ENCODE measurements around the gene ARHGEF10L.

ARHGEF10L gene

DNA sequence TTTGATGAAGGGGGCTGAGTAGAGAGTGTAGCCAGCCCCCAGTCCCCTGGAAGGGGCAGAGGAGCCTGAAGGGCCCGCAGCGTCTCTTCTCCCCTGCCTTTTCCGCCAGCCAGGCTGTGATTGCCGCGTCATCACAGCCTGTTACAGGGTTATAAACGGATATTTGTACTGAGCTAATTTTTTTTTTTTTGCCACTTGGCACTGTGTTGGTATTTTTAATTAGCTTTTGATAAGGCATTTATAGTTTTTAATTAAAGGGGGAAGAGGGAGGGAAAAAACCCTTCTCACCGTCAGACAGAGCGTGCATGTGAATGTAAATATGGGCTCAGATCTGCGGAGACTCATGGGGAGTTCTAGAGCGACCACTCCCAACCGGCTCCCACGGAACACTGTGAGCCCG is 117.9 kb downstream of the ARHGEF10L start:
- peaks cover 0 to 98% (median 6%) of the 10 kb centered on the region in 11 experiments; a peak in 11 of 22 replicates for H4K20me1 ChIP-seq
- H3K4me2 ChIP-seq = peak overlapping the region in 5 of 11 experiments; percentile 61 to 77 (median 71); a peak in 4 of 22 replicates
- peaks cover 10 to 100% (median 92%) of the 10 kb centered on the region in 11 experiments; a peak in 21 of 22 replicates for H3K36me3 ChIP-seq
- no peaks in the 10 kb centered on the region for H3K27me3 ChIP-seq
- H3K27ac ChIP-seq = peak overlapping the region in 5 of 11 experiments; percentile 7 to 72 (median 44); a peak in 5 of 22 replicates
- no peak overlapping the region; a peak in 2 of 22 replicates for H3K9ac ChIP-seq
- H3K4me3 ChIP-seq = no peak overlapping the region
- H3K9me3 ChIP-seq (replicated peaks in 1 of 11) = no peaks in the 10 kb centered on the region
- H3K4me1 ChIP-seq = peaks cover 2 to 84% (median 49%) of the 10 kb centered on the region in 10 experiments; a peak in 17 of 20 replicates
- TF ChIP-seq Cebpa-rat (IDR thresholded peaks at IDR 0.05) = no peak

DNA sequence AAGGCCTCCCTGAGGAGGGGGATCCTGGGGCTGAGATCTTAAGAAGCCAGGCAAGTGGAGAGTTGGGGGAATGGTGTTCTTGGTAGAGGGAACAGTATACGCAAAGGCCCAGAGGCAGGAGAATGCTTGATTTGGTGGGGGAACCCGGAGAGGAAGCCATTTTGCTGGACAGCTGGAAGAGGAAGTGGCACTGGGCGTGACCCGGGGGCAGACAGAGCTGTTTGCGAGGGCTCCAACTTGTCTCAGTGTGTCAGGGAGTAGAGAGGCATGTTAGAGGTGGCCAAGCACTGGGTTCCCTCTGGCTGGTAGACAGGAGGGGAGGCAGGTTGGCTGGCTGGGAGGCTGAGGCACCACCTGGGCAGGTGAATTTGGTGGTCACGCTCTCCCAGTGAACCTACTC is 119.3 kb downstream of the ARHGEF10L start:
- Histone ChIP-seq H3K4me2 (peak overlapping the region in 7 of 11 experiments; percentile 49 to 77 (median 66); a peak in 13 of 22 replicates), H3K4me1 (peaks cover 7 to 70% (median 40%) of the 10 kb centered on the region in 10 experiments; a peak in 17 of 20 replicates), H3K9me3 (replicated peaks in 1 of 11) (no peaks in the 10 kb centered on the region), H4K20me1 (peaks cover 0 to 98% (median 18%) of the 10 kb centered on the region in 11 experiments; a peak in 12 of 22 replicates), H3K36me3 (peaks cover 10 to 100% (median 97%) of the 10 kb centered on the region in 11 experiments; a peak in 21 of 22 replicates), H3K27ac (peak overlapping the region in 10 of 11 experiments; percentile 7 to 75 (median 44); a peak in 17 of 22 replicates), H3K4me3 (no peak overlapping the region), H3K9ac (peak overlapping the region in 5 of 11 experiments; percentile 8 to 60 (median 46); a peak in 6 of 22 replicates), H3K27me3 (no peaks in the 10 kb centered on the region)
- no peak for TF ChIP-seq Cebpa-rat (IDR thresholded peaks at IDR 0.05)

DNA sequence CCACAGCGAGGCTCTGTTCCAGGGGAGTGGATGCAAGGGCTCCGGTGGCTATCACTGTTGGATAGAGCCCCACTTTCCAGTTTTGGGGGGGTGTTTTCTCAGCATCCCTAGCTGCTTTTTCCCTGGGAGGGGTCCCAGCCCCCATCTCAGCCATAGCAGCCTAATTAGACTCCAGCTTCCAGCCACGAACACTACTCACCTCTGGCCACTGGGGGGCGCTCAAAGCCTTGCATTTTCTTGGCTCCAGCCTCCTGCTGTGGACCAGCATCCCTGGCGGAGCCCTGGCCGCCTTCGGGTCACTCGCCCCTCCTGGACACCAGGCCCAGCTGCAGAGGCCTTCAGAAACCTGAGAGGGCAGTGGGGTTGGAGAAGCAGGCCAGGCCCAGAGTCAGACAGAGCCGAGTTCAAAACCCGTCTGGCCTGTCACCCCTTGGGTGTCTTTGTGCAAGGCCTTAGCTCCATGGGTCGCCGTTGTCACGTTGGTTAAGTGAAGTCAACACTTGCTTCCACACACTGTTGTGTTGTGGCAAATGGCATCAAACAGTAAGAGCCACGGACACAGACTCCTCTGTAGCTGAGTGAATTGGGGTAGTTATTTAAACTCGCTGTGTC is 122.2 kb downstream of the ARHGEF10L start:
- Histone ChIP-seq H3K4me3 (no peak overlapping the region), H3K9ac (no peak overlapping the region), H3K4me2 (no peak overlapping the region), H3K27me3 (no peaks in the 10 kb centered on the region), H3K4me1 (peaks cover 7 to 45% (median 27%) of the 10 kb centered on the region in 10 experiments; a peak in 17 of 20 replicates), H3K9me3 (replicated peaks in 1 of 11) (no peaks in the 10 kb centered on the region), H3K36me3 (peaks cover 11 to 99% (median 95%) of the 10 kb centered on the region in 11 experiments), H3K27ac (0 out of 22 replicates have a peak overlapping the region, but pooled peaks of 1 of the 11 experiments have one; percentile 31), H4K20me1 (peaks cover 0 to 97% (median 42%) of the 10 kb centered on the region in 11 experiments; a peak in 12 of 22 replicates)
- TF ChIP-seq Cebpa-rat (IDR thresholded peaks at IDR 0.05) = no peak

- TF ChIP-seq Cebpa-rat (IDR thresholded peaks at IDR 0.05) = no peak
- Histone ChIP-seq H3K27ac (peak overlapping the region in 2 of 11 experiments; percentile 13 to 16; a peak in 2 of 22 replicates), H3K9me3 (replicated peaks in 1 of 11) (no peaks in the 10 kb centered on the region), H3K36me3 (peaks cover 11 to 99% (median 92%) of the 10 kb centered on the region in 11 experiments), H3K4me2 (peak overlapping the region in 1 of 11 experiments; percentile 18; a peak in 1 of 22 replicates), H3K9ac (peak overlapping the region in 4 of 11 experiments; percentile 8 to 61 (median 21); a peak in 2 of 22 replicates), H3K4me3 (no peak overlapping the region), H3K4me1 (peaks cover 7 to 40% (median 27%) of the 10 kb centered on the region in 10 experiments; a peak in 17 of 20 replicates), H4K20me1 (peaks cover 0 to 98% (median 43%) of the 10 kb centered on the region in 11 experiments; a peak in 14 of 22 replicates), H3K27me3 (no peaks in the 10 kb centered on the region)
Observed at GRCh38 chr1:17662296-17662695, 122.8 kb downstream of the ARHGEF10L start.

DNA sequence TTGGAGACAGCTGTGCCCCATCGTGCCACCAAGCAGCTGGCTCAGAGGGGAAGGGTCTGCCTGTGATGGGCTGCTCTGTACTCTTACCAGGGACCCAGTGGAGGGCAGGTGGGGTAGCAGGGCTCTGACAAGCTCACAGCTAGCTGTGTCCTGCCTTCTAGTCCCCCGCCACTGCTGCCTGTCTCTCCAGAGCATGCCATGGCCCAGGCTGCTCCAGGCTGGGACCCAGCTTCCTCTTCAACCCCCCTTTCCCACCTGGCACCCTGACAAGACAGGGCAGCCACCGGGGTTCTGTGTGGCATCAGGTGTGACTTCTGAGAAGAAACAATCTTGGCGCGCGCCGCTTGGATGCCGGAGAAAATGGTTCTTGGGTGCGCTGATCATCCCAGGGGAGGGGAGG is 123.3 kb downstream of the ARHGEF10L start:
- Histone ChIP-seq H3K9me3 (replicated peaks in 1 of 11) (no peaks in the 10 kb centered on the region), H3K36me3 (peaks cover 11 to 99% (median 92%) of the 10 kb centered on the region in 11 experiments), H3K9ac (peak overlapping the region in 4 of 11 experiments; percentile 8 to 61 (median 21); a peak in 4 of 22 replicates), H3K4me2 (peak overlapping the region in 1 of 11 experiments; percentile 18; a peak in 1 of 22 replicates), H3K27ac (peak overlapping the region in 2 of 11 experiments; percentile 13 to 16; a peak in 5 of 22 replicates), H3K4me1 (peaks cover 7 to 40% (median 25%) of the 10 kb centered on the region in 10 experiments; a peak in 17 of 20 replicates), H4K20me1 (peaks cover 0 to 98% (median 47%) of the 10 kb centered on the region in 11 experiments; a peak in 14 of 22 replicates), H3K4me3 (no peak overlapping the region), H3K27me3 (no peaks in the 10 kb centered on the region)
- TF ChIP-seq Cebpa-rat (IDR thresholded peaks at IDR 0.05) = no peak

DNA sequence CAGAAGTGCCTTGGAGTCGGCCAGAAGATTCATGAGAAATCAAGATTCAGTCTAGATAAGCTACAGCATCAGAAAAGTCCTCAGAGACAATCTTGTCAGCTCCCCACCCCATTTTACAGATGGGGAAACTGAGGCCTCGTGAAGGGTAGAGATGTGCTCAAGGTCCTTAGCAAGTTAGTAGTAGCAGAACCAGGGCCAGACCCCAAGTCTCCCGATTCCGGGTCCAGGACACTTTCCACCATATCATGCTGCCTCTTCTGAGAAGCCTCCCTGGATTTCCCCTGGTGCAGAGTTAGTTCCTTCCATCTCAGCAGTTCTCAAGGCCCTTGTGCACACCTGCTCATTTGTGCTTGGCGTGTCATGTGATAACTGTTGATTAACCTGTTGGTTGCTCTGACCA is 124.1 kb downstream of the ARHGEF10L start:
- no peak overlapping the region for H3K4me3 ChIP-seq
- H3K9me3 ChIP-seq (replicated peaks in 1 of 11) = no peaks in the 10 kb centered on the region
- no peak overlapping the region for H3K9ac ChIP-seq
- TF ChIP-seq Cebpa-rat (IDR thresholded peaks at IDR 0.05) = no peak
- no peaks in the 10 kb centered on the region for H3K27me3 ChIP-seq
- peaks cover 0 to 98% (median 55%) of the 10 kb centered on the region in 11 experiments; a peak in 14 of 22 replicates for H4K20me1 ChIP-seq
- peaks cover 7 to 40% (median 22%) of the 10 kb centered on the region in 10 experiments; a peak in 17 of 20 replicates for H3K4me1 ChIP-seq
- peaks cover 11 to 99% (median 92%) of the 10 kb centered on the region in 11 experiments for H3K36me3 ChIP-seq
- 0 out of 22 replicates have a peak overlapping the region, but pooled peaks of 1 of the 11 experiments have one; percentile 5 for H3K27ac ChIP-seq
- no peak overlapping the region for H3K4me2 ChIP-seq

GRCh38 chr1:17664322-17664721 is 124.8 kb downstream of the ARHGEF10L start:
- H3K4me3 ChIP-seq = no peak overlapping the region
- no peak for TF ChIP-seq Cebpa-rat (IDR thresholded peaks at IDR 0.05)
- H3K27me3 ChIP-seq = no peaks in the 10 kb centered on the region
- peaks cover 2 to 40% (median 22%) of the 10 kb centered on the region in 10 experiments; a peak in 18 of 20 replicates for H3K4me1 ChIP-seq
- H4K20me1 ChIP-seq = peaks cover 0 to 99% (median 62%) of the 10 kb centered on the region in 11 experiments; a peak in 14 of 22 replicates
- no peak overlapping the region for H3K4me2 ChIP-seq
- 0 out of 22 replicates have a peak overlapping the region, but pooled peaks of 1 of the 11 experiments have one; percentile 5 for H3K27ac ChIP-seq
- no peaks in the 10 kb centered on the region for H3K9me3 ChIP-seq (replicated peaks in 1 of 11)
- H3K9ac ChIP-seq = peak overlapping the region in 2 of 11 experiments; percentile 17 to 29; a peak in 2 of 22 replicates
- peaks cover 11 to 99% (median 92%) of the 10 kb centered on the region in 11 experiments for H3K36me3 ChIP-seq

DNA sequence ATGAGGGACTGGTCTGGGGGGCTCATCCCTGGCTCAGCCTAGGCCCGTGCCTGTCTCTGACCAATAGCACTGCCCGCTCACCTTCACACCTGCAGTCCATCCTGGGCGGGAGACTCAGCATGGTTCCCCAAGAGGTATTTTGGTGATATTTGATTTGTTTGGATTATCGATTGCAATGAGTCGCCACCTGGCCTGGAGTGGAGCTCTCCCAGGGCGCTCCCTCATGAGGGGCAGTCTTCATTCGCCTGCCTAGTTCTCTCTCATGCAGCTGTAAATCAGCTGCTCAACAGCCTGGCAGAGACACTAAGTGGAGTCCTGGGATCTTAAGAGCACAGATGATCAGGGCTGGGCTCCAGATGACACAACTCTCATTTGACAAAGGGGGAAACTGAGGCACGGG is 125.6 kb downstream of the ARHGEF10L start:
- H3K27ac ChIP-seq = no peak overlapping the region
- TF ChIP-seq Cebpa-rat (IDR thresholded peaks at IDR 0.05) = no peak
- H4K20me1 ChIP-seq = peaks cover 0 to 99% (median 69%) of the 10 kb centered on the region in 11 experiments; a peak in 15 of 22 replicates
- H3K4me3 ChIP-seq = no peak overlapping the region
- peaks cover 11 to 99% (median 92%) of the 10 kb centered on the region in 11 experiments for H3K36me3 ChIP-seq
- H3K9ac ChIP-seq = no peak overlapping the region
- H3K4me1 ChIP-seq = peaks cover 10 to 40% (median 28%) of the 10 kb centered on the region in 10 experiments
- H3K4me2 ChIP-seq = no peak overlapping the region
- H3K9me3 ChIP-seq (replicated peaks in 1 of 11) = no peaks in the 10 kb centered on the region
- H3K27me3 ChIP-seq = no peaks in the 10 kb centered on the region
